ENCODE results near the gene CARMIL3.

CARMIL3 gene

DNA sequence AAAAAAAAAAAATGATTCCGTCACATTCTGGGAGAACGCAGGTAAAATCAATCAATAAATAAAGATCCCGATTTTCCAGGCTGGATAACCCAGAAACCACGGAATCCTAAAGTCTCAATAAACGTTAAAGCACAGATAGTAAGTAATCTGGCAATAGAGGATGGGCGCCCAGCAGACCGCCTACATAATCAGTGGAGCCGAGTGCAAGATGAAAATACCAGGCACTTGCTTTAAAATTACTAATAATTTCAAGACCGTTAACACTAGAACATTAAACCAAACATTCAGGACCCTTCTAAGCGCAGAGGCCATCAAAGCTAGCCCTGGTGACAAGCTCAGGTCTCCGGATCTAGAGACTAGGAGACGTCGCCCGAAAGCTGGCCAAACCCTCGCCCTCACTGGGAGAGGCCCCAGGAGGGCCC lies 61.6 kb downstream of the CARMIL3 start:
- in situ Hi-C loops (cut with MboI; ENCODE audit: low sequenced_read_pairs) = no loop called here

DNA sequence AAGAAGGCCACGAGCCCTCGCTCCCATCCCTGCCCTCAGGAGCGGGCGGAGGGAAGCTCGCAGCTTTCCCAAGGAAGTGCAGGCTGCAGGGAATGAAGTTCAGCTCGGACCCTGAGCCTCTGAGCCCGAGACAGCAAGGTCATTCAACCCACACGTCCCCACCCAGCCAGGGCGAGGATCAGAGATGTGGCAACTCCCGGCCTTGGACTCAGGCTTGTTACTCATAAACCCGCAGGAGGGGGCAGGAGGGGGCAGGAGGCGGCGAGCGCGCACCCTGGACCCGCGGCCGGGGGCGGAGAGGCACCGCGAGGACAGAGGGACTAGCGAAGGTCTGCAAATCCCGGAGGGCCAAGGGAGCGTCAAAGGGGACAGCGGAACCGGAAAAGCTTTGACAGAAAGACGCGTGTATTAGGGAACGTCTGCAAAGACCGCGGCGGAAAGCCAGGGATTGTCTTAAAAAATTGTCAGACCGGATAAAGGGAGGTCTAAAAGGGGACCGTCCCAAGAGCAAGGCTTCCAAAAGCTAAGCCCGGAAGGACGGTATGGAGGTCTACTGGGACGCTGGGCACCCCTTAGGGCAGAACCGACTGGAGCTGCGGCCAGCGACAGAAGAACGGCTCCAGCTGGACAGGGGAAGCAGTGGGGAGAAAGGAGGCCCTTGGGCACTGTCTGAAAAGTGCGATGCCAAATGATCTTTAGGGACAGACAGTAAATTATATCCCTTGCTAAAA lies 62.2 kb downstream of the CARMIL3 start:
- in situ Hi-C loops (cut with MboI; ENCODE audit: low sequenced_read_pairs) = no loop called here

DNA sequence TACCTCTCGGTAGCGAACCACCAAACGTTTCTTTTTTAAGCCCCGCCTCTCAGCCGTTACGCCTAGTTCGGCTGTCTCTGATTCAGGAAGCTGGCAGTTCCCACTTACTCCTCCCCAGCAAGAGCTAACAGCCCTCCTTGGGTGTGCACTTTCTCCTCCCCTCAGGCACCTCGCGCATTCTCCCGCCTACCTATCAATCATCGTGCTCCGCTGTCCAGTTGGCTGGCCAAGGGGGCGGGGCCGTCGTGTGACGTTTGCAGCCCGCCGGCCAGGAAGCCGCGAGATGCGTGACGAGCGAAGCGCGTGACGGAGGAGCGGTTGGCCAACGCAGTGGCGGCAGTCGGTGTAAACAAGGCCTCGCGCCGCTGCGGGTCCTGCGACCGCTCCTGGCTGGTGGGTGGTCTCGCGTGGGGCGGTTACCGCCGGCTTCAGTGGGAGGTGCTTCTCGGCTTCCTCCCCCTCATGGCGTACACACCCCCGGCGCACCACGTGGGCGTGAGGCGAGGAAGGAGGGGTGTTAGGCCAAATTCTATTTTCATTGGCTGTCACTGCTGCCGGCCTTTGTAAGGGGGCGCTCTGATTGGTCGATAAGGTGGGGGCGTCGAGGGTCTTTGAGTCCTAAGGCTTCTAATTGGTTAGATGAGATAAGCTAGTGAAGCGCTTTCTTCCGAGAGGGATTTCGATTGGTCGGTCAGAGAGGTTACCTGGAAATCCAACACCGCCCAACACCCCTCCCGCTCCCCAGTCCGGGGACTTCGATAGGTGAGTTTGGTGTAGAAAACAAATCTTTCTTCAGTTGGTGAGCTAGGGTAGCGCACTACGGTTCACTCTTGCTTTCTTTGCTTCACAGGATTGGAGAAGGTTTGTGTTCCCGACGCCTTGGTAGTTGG lies 63.0 kb downstream of the CARMIL3 start, which contains the start of the genes DCAF11 and NRL:
Gene DCAF11, plus strand, starts transcription at position 246 of the 890 bp plus-strand sequence. CDS start 818 bp downstream, outside the sequence.
Gene NRL, minus strand, starts transcription at position 418 of the 890 bp plus-strand sequence. CDS start 32,101 bp downstream, outside the sequence.
- in situ Hi-C loops (cut with MboI; ENCODE audit: low sequenced_read_pairs) = no loop called here

DNA sequence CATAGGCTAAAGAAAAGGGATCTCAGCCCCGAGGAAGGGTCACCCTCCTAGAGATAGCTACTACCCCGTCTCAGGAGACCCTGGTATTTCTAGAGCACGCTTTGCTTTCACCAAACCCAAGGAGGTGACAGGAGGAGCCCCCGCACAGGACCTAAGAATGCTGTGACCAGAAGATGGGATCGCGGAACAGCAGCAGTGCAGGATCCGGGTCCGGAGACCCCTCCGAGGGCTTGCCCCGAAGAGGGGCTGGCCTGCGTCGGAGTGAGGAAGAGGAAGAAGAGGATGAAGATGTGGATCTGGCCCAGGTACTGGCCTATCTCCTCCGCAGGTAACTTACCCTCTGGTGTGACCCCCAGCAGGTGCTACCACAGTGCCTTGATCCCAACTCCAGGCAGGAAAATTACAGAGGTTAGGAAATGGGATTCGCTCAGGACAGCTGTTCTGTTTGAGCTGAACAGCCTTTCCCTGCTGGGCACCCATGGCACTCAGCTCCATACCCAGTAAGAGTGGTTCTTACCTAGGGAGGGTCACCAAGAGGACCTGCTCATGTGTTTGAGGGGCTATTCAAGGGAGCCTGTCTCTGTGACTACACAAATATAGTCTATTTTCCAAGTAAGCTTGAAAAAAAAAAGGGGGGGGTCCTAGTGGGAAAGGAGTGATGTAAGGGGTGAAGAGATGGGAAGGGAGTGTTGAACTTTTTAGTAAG lies 63.8 kb downstream of the CARMIL3 start:
- in situ Hi-C loops (cut with MboI; ENCODE audit: low sequenced_read_pairs) = no loop called here

DNA sequence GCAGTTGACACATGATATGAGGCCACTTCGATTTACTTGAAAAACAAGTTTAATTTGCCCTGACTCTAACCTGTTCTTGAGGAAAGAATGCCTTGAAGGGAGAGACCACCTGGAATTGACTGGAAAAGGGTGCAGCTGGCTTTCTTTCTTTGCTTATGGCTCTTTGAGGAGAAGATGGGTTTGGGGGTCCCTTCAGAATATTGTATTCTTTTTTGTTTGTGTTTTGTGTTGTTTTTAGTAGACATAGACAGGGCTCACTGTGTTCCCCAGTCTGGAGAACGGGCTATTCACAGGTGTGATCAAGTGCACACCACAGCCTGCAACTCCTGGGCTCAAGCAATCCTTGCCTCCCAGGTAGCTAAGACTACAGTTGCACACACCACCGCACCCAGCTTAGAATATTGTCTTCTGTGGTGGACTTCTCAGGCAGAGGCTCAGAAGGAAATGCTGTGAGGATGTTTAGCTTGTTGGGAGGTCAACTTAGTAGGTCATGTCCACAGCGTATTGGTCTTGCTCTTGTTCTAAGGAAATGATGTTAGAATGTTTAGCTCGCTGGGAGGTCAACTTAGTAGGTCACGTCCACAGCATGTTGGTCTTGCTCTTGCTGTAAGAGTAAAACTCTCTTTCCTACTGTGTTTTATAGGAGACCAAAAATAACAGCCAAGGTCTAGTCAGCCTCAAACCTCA lies 64.5 kb downstream of the CARMIL3 start:
- in situ Hi-C loops (cut with MboI; ENCODE audit: low sequenced_read_pairs) = no loop called here

DNA sequence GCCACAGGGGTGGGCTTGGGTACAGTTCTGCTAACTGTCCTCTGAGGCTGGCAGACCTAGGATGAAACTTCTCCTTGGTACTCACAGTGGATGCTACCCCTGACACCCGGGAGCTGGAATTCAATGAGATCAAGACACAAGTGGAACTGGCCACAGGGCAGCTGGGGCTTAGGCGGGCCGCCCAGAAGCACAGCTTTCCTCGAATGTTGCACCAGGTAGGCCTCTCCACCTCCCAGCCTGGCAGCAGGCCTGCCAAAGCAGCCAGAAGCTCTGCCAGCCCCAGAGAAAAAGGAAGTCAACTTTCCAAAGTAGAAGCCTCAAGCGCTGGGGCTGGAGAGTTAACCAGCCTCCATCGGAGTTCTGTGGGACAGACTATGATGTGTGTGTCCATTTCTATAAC lies 65.4 kb downstream of the CARMIL3 start:
- in situ Hi-C loops (cut with MboI; ENCODE audit: low sequenced_read_pairs) = no loop called here
